T-helper 22 cell (primary cell): ENCODE measurements around the gene PSD.

Experiments
- DNase-seq: peaks from one replicate; pipeline ENCODE4 v3.0.0-alpha.2; 2020; ENCODE audit warnings: low read depth

The PSD gene

DNA sequence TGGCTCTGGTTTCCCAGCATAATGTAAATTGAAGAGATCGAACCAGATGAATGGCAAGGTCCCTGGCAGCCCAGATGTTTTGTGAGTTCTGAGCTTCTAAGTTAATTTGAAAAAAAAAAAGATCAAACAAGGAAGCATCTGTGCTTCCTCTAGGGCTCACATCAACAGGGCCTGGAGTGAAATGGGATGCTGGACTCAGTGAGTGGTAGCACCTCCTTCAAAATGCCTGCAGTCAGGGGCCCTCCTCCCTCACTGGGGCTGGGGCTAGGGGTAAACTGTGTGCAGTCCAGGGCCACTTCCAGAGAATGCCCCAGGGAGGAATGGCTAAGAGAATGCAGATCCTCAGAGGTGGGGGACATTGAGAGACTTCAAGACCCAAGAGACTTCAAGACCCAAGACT is 19.8 kb upstream of the PSD start:
- no peak for DNase-seq

DNA sequence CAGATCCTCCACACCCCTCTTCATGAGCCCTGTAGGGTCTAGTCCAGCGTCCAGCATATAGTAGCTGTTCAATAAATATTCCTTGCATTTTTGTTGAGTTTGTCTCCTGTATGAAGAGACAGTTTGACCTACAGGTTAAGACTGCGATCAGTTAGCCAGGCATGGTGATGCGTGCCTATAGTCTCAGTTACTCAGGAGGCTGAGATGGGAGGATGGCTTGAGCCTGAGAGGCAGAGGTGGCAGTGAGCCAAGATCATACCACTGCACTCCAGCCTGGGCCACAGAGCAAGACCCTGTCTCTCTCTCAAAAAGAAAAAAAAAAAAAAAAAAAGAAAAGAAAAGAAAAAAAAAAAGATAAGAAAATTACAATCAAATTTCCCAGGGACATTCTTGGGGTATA is 18.9 kb upstream of the PSD start:
- DNase-seq, result no peak

DNA sequence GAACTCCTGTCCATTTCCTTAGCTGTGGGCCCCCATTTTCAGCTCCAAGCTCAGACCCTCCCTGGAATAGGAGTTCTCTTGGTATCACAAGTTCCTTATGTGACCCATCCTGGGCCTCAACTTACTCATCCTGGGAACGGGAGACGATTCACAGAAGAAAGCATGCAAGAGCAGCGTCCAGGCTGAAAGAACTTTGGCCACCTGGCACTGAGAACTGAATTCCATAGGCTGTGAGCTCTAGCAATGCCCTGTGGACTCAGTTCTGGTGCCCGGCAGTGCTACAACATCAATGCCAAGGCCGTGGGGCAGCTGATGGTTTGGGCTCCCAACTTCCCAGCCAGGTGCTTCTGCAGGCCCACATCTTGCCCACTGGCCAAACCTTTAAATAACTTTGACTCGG is 17.7 kb upstream of the PSD start:
- DNase-seq, result no peak

DNA sequence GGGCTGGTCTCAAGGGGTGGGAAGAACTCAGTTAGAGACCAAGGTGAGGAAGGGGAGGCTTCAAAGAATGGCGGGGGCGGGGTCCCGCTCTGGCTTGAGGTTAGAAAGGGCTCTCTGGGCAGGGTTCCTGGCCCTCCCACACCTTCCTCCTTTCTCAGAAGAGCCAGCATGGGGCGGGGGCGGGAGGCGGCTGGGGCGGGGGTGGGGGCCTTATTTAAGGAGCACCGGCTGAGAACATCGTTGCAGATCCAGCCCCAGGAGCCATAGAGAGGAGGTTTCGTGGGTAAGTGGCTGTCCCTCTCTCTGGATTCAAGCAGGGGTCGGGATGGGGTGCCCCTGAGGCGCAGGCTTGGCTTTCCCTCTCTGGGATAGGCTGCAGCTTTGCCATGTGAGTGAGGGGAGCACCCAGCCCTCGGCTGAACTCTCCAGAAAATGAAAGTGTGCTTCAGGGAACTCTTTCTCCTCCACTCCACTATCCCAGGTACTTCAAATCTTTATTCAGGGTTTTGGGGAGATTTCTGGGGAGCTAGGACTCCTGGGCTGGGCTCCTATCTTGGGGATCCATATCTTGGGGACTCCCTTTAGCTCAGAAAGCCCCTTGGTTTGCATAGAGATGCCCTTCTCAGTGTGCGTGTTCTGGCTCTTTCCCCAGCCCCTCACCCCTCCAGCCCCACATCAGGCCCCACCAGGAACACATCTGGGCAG is 17.1 kb upstream of the PSD start:
- DNase-seq, result no peak

DNA sequence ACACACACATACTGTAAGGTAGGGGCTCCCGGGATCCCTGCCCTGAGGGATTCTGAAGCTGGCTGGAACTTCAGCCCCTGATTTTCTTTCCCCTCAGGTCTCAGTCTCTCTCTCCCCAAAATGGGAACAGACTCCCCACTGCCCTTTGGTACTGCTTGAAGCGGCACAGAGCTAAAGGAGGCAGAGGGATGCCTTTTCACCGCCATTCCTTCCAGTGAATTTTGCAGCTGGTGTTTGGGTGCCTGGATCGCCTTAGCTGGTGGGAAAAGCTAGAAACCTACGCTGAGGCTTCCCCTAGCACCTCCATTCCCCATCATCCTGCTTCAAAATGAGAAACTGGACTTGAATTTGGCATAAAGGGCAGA is 16.5 kb upstream of the PSD start:
- DNase-seq, result no peak

DNA sequence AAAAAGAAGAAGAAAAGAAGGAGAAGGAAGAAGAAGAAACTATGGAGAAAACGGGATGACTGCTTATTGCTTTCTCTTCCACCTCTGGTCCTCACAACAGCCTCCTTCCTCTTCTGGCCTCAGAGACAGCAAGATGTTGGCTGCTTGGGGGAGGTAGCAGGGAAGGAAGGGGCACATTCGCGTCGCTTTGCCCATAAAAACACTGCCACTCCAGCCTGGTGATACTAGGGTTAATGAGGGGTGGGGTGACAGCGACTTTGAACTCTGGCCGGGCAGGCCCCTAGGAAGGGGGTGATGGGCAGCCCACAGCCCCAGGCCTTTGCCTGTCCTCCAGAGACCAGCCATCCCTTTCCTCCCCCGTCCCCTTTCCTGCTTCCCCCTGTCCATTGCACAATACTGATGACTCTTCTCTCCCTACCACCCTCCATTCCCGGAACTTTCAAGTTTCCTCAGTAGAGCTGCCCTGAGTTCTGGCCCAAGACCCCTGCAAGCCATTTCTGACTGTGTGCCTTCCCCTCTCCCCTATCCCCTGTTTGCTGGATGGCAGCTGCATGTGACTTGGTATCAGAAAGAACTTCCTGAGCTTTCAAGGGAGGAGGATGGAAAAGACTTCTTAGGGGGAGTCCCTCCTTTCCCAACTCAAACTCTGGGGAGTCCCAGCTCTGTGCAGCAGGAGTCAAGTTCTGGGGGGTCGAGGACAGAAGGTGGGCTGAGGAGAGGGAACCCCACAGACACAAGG is 16.0 kb upstream of the PSD start:
- DNase-seq, result no peak

DNA sequence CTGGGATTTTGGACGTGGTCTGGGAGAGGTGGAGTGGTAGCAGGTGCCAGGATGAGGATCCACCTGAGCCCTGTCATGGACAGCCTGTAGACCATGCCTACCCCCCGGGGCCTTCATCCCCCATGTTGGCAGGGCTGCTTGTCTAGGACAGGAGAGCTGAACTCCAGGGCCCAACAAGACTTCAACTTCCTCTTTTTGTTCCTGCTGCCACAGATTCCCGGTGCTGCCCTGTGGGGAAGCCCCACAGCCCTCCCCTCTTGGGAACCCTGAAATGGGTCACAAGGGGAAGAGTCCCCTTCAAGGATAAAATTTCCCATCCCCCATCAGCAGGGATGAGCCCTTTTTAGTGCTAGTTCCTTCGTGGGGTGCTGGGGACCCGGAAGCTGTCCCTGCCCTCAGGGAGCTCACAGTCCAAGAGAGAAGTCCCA is 15.0 kb upstream of the PSD start:
- no peak for DNase-seq

DNA sequence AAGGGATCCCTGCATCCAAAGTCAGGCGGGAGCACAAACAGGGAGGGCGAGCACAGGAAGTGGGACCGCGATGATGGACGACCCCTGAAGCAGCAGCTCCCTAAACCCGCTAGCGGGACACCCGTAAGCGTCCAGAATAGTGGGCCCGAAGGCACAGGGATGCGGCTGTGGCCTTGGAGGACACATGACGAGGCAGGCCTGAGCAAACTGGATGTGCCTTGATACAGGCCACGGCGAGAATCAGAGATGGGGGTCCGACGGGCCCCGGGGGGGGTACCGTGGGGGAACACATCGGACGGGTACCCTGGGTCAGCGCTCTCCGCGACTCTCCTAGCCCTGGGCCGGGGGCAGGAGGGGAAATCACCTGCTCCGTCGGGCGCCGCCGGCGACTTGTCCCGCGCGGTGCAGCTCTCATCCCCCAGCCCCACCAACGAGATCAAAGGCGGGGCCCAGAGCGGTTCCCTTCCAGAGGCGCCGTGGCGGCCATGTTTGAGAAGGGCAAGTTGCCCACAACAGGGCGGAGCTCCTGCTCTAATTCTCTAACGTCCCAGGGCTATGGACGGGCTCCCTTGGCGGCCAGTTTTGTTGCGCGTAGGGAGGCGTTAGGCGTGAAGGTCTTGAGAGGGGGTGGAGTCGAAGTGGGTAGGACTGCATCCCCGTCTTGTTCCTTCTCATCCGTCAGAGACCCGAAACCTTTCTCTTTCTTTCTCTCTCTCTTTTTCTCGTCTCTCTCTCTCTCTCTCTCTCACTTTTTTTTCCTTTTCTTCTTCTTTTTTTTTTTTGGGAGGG is 13.8 kb upstream of the PSD start, which contains the start of gene CUEDC2:
Gene CUEDC2, minus strand, starts transcription at position 413 of the 789 bp plus-strand sequence. CDS start 7,386 bp downstream, outside the sequence.
- DNase-seq, result peak; percentile 90

DNA sequence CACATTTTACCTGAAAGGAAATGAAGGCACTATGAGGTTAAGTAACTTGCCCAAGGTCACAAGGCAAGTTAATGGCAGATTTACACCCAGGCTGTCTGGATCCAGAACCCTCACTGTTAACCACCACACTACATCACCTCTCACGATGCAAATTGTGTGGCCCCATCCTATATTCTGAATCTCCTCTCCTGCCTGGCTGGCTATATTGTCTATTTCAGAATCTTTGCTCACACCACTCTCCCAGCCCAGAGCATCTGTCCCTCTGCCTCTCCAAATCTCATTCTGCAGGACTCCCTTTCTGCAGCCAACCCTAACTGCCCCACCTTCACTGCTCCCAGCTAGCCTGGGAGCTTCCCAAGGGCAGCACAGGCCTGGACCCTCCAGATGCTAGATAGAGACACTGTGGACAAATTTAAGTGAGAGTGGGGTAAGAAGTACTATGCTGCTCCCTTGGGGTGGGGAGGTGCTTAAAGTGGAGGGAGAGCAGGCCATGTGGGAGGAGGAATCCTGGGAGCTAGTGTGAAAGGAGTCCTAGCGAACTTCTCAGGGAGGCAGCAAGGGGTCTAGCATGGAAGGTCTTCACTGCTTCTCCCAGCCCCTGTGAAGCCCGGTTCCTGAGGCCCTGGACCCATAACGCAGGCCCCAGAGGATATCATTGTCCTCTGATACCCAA is 13.0 kb upstream of the PSD start:
- no peak for DNase-seq

DNA sequence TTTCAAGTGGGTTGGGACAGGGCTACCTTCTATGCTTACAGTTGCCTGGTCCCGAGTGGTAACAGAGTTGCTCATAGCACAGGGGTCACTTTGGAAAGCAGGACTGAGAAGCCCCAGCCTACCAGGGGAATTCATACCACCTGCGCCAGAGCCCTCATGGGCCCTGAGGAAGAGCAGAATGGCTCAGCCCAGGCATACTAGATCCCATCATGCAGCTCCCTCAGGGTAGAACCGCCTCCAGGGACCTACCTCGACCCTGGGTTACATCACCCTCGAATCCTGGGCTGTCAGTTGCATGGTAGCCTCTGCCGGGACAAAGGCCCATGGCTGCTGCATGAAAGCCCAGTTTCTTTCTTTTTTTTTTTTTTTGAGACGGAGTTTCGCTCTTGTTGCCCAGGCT is 10.9 kb upstream of the PSD start:
- DNase-seq, result no peak

DNA sequence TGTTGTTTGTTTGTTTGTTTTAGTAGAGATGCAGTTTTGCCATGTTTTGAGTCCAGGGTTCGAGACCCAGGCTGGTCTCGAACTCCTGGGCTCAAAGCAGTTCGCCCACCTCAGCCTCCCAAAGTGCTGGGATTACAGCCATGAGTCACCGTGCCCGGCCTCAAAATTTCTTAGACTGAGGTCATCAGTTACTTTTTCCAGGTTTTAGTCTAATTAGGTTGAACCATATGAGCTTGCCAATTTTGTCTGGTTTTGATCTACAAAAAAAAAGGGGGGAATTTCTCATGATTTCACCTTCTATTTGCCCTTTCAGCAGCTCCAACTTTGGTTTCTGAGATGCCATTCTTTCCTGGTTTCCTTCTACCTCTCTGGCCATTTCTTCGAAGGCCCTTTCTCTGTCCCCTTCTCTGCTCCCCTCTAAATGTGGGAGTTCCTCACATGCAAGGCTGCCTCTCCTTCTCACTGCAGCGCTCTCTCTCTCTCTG is 8.3 kb upstream of the PSD start:
- no peak for DNase-seq

DNA sequence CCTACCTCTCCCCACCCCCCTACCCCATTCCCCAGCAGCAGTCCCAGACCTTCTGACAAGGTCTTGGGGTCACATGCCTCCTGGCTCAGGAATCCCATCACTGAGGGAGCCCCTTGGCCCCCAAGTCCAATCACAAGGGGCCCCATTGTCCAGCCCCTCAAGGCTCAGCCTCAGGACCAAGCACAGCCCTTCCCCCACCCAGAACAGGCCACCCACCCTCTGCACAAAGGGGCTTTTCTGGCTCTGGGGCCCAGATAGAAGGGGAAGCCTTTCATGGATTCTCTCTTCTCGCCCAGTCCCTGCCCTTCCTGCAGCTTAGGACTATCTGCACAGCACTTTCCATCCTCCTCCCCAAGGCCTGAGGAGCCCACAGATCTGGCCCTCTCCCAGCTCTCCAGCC is 6.9 kb upstream of the PSD start:
- no peak for DNase-seq

DNA sequence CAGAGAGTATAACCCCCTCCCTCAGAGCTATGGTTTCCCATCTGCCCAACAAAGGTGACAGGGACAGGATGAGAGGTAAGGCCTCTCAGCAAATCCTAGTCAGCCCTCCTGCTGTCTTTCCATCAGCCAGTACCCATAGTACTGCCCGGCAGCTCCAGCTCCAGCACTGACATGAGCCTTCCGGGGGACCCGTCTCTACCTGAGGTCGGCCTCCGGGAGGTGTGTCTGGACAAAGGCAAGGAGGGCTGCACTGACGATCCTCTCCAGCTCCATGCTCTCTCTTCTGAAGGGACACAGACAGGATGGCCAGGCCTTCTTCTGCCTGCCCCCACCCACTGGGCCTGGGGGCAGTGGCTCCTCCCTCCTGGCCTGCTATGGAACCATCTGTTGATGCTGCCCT is 6.3 kb upstream of the PSD start:
- no peak for DNase-seq

DNA sequence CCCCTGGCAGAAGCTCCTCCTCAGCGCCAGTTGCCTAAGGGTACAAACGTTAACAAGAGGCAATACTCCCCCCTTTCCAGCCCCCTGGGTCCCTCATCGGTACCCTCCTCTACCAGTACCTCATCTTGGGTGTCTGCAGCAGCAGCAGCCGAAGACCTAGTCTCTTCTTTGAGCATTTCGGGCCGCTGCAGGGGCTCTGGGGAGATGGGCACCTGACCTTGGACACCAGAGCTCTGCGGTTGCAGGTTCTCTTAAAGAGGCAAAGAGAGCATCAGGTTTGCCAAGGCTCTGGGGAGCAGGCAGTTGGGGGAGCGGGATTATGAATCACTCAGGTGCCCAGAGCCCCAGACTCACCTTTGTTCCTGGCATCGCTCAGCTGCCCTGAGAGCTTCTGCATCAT is 5.6 kb upstream of the PSD start:
- no peak for DNase-seq

DNA sequence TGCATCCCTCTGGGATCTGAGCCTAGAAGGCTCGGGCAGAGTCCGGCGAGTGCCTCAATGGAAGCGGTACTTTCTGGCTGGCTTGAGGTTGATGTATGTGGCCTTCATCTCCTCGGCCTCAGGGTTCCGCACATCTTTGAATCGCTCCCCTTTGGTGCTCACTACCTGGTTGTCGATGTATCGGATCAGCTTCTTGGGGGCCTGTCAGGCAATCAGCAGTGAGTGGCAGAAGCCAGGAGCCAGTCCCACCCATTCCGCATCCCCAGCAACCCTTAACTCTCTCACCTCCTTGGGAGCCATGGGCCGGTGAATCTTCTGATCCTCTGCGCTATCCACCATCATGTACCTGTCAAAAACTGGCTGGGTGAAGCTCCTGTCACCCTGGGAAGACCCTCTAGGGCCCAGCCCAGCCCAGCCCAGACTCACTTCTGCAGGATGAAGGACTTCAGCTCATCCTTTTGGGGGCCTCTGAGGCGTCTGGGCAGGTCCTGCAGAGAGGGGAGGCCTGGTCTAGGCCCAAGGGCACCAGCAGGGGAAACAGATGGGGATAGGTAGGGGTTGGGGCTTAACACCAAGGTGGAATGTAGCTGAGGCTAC is 4.9 kb upstream of the PSD start:
- no peak for DNase-seq

DNA sequence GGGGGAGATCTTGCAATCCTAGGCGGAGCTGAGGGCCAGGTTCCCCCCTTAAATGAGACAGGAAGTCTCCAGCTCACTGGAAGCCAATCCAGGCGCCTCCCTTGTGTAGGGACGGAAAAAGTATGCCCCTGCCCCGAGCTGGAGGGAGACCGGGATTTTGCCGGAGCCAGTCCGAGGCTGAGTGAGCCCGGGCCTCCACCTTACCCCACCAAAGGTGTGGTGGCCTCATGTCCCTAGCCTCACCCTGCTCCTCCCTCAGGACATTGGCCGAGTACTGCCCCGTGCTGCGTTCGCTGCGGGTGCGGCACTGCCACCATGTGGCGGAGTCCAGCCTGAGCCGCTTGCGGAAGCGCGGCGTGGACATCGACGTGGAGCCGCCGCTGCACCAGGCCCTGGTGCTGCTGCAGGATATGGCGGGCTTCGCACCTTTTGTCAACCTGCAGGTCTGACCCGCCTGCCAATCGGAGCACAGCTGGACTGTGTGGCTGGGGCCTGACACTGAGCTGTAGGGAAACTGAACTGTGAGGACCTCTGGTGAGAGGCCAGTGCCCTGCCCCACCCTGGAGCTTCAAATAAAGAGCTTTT is 4.1 kb upstream of the PSD start:
- no peak for DNase-seq

DNA sequence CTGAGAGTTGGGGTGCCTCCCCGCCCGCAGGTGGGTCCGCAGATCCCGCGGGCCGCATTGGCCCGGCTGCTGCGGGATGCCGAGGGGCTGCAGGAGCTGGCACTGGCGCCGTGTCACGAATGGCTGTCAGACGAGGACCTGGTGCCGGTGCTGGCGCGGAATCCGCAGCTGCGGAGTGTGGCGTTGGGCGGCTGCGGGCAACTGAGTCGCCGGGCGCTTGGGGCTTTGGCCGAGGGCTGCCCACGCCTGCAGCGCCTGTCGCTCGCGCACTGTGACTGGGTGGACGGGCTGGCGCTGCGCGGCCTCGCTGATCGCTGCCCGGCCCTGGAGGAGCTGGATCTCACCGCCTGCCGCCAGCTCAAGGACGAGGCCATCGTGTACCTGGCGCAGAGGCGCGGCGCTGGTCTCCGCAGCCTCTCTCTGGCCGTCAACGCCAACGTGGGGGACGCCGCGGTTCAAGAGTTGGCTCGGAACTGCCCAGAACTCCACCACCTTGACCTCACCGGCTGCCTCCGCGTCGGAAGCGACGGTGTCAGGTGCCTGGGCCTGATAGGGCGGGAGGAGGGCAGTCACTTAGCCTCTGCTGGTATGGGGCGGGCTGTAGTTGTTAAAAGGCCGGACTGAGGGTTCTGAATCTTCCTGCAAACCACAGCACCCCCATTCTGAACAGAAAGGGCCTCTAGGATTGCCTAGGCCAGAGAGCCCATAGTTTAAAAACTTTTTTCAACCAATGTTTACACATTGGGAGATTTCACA is 3.4 kb upstream of the PSD start:
- no peak for DNase-seq

DNA sequence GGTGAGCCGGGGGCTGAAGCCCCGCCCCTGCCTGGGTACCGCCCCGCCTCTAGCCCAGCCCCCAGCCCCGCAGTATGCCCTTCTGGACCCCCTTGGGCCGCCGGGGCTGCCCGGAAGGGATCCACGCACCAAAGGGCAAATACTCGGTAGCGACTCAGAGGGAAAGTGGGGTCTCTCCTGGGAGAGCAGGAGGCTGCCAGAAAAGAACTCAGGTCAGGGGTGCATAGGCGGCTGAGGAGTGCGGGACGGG is 2.8 kb upstream of the PSD start:
- no peak for DNase-seq

DNA sequence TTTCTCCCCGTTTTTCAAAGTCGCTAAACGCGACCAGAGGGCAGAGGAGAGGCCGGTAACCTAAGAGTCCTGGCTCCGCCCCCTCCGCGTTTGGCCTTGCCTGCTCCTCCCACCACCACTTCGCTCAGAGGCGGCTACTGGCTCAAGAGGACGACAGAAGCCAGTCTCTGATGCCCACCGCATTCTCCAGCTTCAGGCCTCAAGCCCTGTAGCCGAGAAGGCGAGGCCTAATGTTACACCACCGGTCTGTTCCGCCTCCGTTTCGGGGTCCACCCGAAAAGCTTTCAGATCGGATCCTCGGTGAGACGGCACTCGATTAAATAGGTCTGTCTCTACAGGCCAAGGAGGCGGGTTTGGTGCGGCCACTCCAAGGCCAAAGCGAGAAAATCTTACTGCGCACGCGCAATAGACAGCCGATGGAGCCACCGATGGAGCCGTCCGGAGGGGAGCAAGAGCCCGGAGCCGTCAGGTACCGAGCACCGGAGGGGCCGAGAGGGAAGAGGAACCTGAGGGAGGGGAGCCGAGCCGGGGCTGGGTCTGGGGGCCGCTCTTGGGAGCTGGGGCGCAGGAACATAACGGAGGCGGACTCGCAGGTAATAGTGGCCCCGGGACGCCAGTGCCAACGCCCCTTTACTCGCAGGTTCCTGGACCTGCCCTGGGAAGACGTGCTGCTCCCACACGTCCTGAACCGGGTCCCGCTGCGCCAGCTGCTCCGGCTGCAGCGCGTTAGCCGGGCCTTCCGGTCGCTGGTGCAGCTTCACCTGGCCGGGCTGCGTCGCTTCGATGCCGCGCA is 2.3 kb upstream of the PSD start, which contains the start of gene FBXL15:
Gene FBXL15, plus strand, starts transcription at position 123 of the 793 bp plus-strand sequence. Its CDS starts 294 bp downstream, at position 417.
- DNase-seq, result peak; percentile 84

DNA sequence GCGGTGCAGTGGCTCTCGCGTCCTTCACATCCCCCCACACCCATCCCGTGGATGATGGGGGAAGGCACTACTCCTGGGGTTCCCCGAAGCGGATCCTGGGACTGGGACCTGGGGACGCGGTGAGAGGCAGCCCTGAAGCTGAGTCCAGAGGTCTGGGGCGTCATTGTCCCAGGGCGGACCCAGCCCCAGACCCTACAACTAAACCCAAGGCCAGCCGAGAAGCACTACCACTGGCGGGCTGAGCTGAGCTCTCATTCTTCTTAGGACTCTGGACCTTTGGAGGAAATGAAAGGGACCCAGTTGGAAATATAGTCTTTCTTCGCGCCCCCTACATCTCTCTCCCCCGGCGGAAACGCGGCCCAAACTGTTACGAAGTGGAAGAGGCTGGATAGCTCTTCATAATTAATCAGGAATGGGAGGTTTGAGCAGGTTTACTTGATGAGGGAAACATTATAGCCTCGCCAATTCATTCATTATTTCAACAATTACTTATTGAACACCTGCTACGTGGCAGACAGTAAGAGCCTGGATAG is 1.7 kb upstream of the PSD start:
- no peak for DNase-seq
